ENCODE measurements around the gene SF3A1.

GRCh38 chr22:30371981-30372380 lies 15.3 kb upstream of the SF3A1 start:
- TF ChIP-seq, protein P1, sequence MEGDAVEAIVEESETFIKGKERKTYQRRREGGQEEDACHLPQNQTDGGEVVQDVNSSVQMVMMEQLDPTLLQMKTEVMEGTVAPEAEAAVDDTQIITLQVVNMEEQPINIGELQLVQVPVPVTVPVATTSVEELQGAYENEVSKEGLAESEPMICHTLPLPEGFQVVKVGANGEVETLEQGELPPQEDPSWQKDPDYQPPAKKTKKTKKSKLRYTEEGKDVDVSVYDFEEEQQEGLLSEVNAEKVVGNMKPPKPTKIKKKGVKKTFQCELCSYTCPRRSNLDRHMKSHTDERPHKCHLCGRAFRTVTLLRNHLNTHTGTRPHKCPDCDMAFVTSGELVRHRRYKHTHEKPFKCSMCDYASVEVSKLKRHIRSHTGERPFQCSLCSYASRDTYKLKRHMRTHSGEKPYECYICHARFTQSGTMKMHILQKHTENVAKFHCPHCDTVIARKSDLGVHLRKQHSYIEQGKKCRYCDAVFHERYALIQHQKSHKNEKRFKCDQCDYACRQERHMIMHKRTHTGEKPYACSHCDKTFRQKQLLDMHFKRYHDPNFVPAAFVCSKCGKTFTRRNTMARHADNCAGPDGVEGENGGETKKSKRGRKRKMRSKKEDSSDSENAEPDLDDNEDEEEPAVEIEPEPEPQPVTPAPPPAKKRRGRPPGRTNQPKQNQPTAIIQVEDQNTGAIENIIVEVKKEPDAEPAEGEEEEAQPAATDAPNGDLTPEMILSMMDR (IDR thresholded peaks at IDR 0.05; ENCODE audit: low read depth, low read length): no peak
- TF ChIP-seq EZH2phosphoT487 (IDR thresholded peaks at IDR 0.05; ENCODE audit: low read depth): no peak

All from OCI-LY3 (cell line).